ENCODE results near the gene HBA1.
"Not testable (repeated sequence)": the region's sequence is repeated elsewhere in the genome, so short reads cannot be mapped to it uniquely, and the experiment has no call there.

The HBA1 gene

GRCh38 chr16:160242-160641 lies 16.2 kb upstream of the HBA1 start:
- not testable (repeated sequence) for DNase-seq

GRCh38 chr16:160691-161190 lies 15.7 kb upstream of the HBA1 start:
- no peak for DNase-seq

- DNase-seq, result no peak
Measured at GRCh38 chr16:162271-162991, 14.0 kb upstream of the HBA1 start.

GRCh38 chr16:163139-163538 lies 13.3 kb upstream of the HBA1 start:
- DNase-seq, result not testable (repeated sequence)

- DNase-seq, result not testable (repeated sequence)
Measured at GRCh38 chr16:163696-164095, 12.8 kb upstream of the HBA1 start.

GRCh38 chr16:164134-164823 lies 12.2 kb upstream of the HBA1 start:
- DNase-seq, result not testable (repeated sequence)

- no peak for DNase-seq
Measured at GRCh38 chr16:164827-165538, 11.5 kb upstream of the HBA1 start.

- DNase-seq, result no peak
Measured at GRCh38 chr16:165539-166374, 10.7 kb upstream of the HBA1 start, which contains the start of gene HBM. TSS of gene HBM (plus strand) at chr16:165978. CDS start at chr16:165998, 20 bp downstream.

- no peak for DNase-seq
Measured at GRCh38 chr16:166375-167121, 9.9 kb upstream of the HBA1 start.

GRCh38 chr16:167122-167690 lies 9.3 kb upstream of the HBA1 start:
- DNase-seq, result no peak

GRCh38 chr16:168424-168823 lies 8.1 kb upstream of the HBA1 start:
- DNase-seq, result no peak

- no peak for DNase-seq
Measured at GRCh38 chr16:169014-169413, 7.5 kb upstream of the HBA1 start.

GRCh38 chr16:170088-170507 lies 6.4 kb upstream of the HBA1 start:
- not testable (repeated sequence) for DNase-seq

GRCh38 chr16:170788-171187 lies 5.7 kb upstream of the HBA1 start:
- no peak for DNase-seq

- not testable (repeated sequence) for DNase-seq
Measured at GRCh38 chr16:172374-172941, 4.0 kb upstream of the HBA1 start, which contains the start of gene HBA2. TSS of gene HBA2 (plus strand) at chr16:172876. CDS start at chr16:172913, 37 bp downstream.

- not testable (repeated sequence) for DNase-seq
Measured at GRCh38 chr16:173211-173854, 3.1 kb upstream of the HBA1 start.

GRCh38 chr16:173928-174769 lies 2.3 kb upstream of the HBA1 start:
- DNase-seq, result not testable (repeated sequence)

GRCh38 chr16:175011-175949 lies 1.2 kb upstream of the HBA1 start:
- no peak for DNase-seq
